ENCODE measurements around the gene CELF1. TPM values are rescaled to one million over a fixed set of nuclear protein-coding genes. Genes with fewer than 3 reads are reported as not detected.
"Not testable (repeated sequence)": the region's sequence is repeated elsewhere in the genome, so short reads cannot be mapped to it uniquely, and the experiment has no call there.

Gene CELF1
- total RNA-seq, 2 experiments from 2014 or later = 132 to 143 TPM

DNA sequence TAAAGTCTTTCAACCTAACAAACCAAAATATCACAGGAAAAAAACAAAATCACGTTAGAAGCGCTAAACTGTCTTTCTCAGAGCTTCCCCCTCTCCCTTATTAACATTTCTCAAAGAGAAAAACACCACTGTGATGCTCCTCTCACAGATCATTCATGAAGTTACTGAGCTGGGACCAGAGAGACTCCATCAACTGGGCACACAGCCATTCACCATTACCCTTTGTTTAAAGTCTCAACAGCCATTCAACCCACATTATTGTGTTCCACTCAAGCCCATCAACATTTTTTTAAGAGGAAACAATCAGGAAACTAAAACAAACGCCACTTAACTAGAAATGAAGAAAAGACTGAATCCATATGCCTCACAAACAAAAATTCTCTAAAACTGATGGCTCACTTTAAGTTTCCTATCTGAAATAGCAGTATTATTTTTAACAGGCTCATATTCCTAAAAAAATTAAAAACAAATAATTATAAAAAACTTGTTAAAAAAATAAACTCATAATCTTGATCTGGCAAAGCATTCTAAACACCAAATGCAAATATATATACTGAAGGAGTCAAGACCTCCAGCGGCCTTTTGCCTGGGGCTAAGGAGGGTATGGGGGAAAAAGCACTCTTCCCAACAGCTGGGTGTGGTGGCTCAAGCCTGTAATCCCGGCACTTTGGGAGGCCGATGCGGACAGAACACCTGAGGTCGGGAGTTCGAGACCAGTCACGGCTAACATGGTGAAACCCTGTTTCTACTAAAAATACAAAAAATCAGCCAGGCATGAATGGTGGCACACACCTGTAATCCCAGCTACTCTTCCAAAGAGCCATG, 14.0 kb downstream of the CELF1 start:
- ChIA-PET POLR2A (interaction anchor here (1.1 to 2.1 kb wide), 3 partner anchors 8 to 27 kb away, joined by 3 to 10 read pairs (median 5); no protein-coding TSS in a partner anchor), CTCF (interaction anchor here (0.6 to 3.6 kb wide), 9 partner anchors 7 to 569 kb away, joined by 4 to 20 read pairs (median 8); no protein-coding TSS in a partner anchor)
- intact Hi-C loops (cut with DNase I, micrococcal nuclease) = no loop called here
- peak overlapping the region; percentile 83 for H3K27ac Mint-ChIP-seq
- no peak for DNase-seq
- H3K36me3 Mint-ChIP-seq (ENCODE audit: low read depth) = peaks cover 36% of the 10 kb centered on the region
- no peak overlapping the region for H3K4me3 Mint-ChIP-seq
- H3K9me3 Mint-ChIP-seq (ENCODE audit: low read depth) = no peaks in the 10 kb centered on the region
- peaks cover 71% of the 10 kb centered on the region for H3K4me1 Mint-ChIP-seq
- no peak for ATAC-seq
- no peaks in the 10 kb centered on the region for H3K27me3 Mint-ChIP-seq

DNA sequence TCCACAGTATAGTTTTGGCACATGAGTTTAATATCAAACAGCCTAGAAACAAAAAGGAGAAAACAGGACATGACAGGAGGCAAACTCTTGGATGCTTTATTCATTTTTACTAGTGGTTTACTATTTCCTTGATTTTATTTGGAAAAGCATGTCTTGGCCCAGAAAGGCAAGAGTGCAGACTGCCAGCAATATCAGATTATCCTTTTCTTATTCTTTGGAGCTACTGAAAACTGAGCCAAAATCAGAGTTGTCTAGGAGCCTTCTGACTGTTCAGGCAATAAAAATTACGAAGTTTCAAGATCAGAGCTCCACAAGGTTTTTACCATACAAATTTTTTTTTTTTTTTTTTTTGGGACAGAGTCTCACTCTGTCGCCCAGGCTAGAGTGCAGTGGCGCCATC, 16.0 kb downstream of the CELF1 start:
- Mint-ChIP-seq H3K4me3 (no peak overlapping the region), H3K27me3 (no peaks in the 10 kb centered on the region), H3K27ac (no peak overlapping the region), H3K36me3 (ENCODE audit: low read depth) (peaks cover 33% of the 10 kb centered on the region), H3K4me1 (peaks cover 67% of the 10 kb centered on the region), H3K9me3 (ENCODE audit: low read depth) (no peaks in the 10 kb centered on the region)
- DNase-seq (no peak), ATAC-seq (no peak)
- ChIA-PET POLR2A (no interaction called here), CTCF (interaction anchor here (0.6 to 3.4 kb wide), 7 partner anchors 8 to 74 kb away, joined by 3 to 15 read pairs (median 7); no protein-coding TSS in a partner anchor)
- intact Hi-C loops (cut with DNase I, micrococcal nuclease) = no loop called here

DNA sequence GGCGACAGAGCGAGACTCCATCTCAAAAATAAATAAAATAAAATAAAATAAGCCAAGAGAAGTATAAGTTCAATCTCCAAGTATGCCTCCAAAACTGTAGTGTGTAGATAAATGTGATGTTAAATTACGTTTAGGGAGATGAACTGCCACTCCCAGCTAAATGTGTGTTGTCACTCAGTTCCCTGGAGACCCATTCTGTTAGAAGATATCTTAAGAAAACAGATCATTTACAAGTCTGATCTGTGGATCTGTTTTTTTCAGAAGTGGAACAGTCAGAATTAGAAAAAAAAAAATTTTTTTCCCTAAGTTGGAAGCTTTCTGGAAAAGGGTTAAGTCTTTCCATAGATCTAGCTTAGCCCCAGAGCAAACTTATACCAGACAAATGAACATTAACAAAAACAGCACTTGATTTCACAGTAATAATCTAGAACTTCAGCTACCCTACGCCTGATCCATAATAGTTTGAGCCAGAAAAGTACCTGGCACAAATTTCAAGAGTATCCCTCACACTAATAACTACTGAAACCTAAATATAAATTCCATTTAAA, 18.2 kb downstream of the CELF1 start:
- Mint-ChIP-seq H3K36me3 (ENCODE audit: low read depth) (peaks cover 25% of the 10 kb centered on the region), H3K4me3 (no peak overlapping the region), H3K4me1 (peaks cover 60% of the 10 kb centered on the region), H3K9me3 (ENCODE audit: low read depth) (no peaks in the 10 kb centered on the region), H3K27ac (peak overlapping the region; percentile 2), H3K27me3 (no peaks in the 10 kb centered on the region)
- no peak for DNase-seq
- intact Hi-C loops (cut with DNase I, micrococcal nuclease) = no loop called here
- ATAC-seq = no peak
- ChIA-PET POLR2A (interaction anchor here (0.6 kb wide), 1 partner anchor 229 kb away, joined by 3 read pairs; no protein-coding TSS in a partner anchor), CTCF (interaction anchor here (0.7 to 1.1 kb wide), 2 partner anchors 9 to 17 kb away, joined by 5 read pairs; no protein-coding TSS in a partner anchor)

DNA sequence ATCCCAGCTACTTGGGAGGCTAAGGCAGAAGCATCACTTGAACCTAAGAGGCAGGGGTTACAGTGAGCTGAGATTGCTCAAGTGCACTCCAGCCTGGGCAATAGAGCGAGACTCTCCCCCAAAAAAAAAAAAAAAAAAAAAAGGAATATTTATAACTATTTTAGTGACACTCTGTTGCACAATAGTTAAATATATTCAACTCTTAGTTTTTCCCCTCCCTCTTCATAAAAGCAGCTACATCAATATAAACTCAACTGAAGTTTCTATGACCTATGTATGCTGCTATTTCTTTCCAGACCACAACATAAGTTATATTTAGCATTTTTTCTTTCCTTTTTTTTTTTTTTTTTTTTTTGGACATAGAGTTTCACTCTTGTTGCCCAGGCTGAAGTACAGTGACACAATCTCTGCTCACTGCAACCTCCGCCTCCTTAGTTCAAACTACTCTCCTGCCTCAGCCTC, 19.2 kb downstream of the CELF1 start:
- no peak for DNase-seq
- no peak overlapping the region for H3K4me3 Mint-ChIP-seq
- H3K4me1 Mint-ChIP-seq = peaks cover 50% of the 10 kb centered on the region
- POLR2A ChIA-PET = no interaction called here
- peaks cover 23% of the 10 kb centered on the region for H3K36me3 Mint-ChIP-seq (ENCODE audit: low read depth)
- H3K9me3 Mint-ChIP-seq (ENCODE audit: low read depth) = no peaks in the 10 kb centered on the region
- H3K27ac Mint-ChIP-seq = no peak overlapping the region
- no peaks in the 10 kb centered on the region for H3K27me3 Mint-ChIP-seq
- ATAC-seq = no peak
- intact Hi-C loops (cut with DNase I, micrococcal nuclease) = no loop called here
- CTCF ChIA-PET = interaction anchor here (0.7 to 1.0 kb wide), 2 partner anchors 9 to 15 kb away, joined by 3 to 4 read pairs; no protein-coding TSS in a partner anchor

DNA sequence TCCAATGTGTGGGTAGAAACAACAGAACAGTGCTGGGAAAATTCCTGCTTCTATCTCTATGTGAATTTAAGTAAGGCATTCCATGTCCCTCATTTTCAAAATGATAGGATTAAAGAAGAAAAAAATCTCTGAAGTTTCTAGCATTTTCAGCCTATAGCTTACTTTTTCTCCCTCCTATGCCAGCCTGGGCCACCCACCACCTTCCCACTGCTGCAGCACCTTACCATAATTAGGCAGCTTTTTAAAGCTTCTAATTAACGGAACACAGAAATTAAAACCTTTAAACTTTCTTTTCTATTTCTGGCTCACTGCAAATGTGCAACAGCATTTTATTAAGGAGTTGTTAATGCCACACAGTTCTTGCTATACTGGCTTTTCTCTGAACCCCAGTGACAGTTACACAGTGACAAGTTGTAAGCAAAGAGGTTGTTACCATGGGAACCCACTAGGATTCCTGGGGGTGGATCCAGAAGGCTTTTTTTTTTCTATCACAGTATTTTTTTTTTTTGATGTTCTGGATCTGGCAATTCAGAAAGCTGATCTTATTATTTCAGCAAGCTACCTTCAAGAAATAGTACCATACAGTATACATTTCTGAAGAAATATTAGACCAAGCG, 20.2 kb downstream of the CELF1 start:
- no peaks in the 10 kb centered on the region for H3K27me3 Mint-ChIP-seq
- no peak for DNase-seq
- H3K4me1 Mint-ChIP-seq = peaks cover 51% of the 10 kb centered on the region
- ATAC-seq = no peak
- H3K27ac Mint-ChIP-seq = no peak overlapping the region
- H3K36me3 Mint-ChIP-seq (ENCODE audit: low read depth) = peaks cover 22% of the 10 kb centered on the region
- H3K4me3 Mint-ChIP-seq = no peak overlapping the region
- POLR2A ChIA-PET = interaction anchor here (0.5 kb wide), 1 partner anchor 22 kb away, joined by 8 read pairs; no protein-coding TSS in a partner anchor
- CTCF ChIA-PET = interaction anchor here (0.6 to 2.7 kb wide), 6 partner anchors 8 to 19 kb away, joined by 3 to 17 read pairs (median 4); no protein-coding TSS in a partner anchor
- intact Hi-C loops (cut with DNase I, micrococcal nuclease) = no loop called here
- H3K9me3 Mint-ChIP-seq (ENCODE audit: low read depth) = no peaks in the 10 kb centered on the region

DNA sequence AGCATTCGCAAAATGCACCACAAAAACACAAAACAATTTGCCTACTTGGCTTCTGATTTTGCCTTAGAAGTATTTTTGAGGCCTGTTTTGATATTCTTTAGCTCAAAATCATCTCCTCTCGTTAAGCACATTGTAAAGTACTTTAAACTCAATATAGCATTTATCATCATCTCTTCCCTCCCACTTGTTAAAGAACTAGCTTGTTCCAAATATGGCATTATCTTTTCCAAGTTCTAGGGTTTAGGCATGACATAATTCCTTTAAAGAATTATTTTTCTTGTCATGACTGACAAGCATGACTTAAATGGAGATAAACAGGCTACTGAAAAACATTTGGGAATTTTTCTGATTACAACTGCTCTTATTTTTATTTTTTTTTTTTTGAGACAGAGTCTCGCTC, 21.3 kb downstream of the CELF1 start:
- CTCF ChIA-PET = interaction anchor here (0.8 to 2.7 kb wide), 4 partner anchors 9 to 22 kb away, joined by 3 to 17 read pairs (median 3); no protein-coding TSS in a partner anchor
- H3K36me3 Mint-ChIP-seq (ENCODE audit: low read depth) = peaks cover 19% of the 10 kb centered on the region
- H3K27me3 Mint-ChIP-seq = no peaks in the 10 kb centered on the region
- no peak for DNase-seq
- H3K4me1 Mint-ChIP-seq = peaks cover 51% of the 10 kb centered on the region
- H3K27ac Mint-ChIP-seq = no peak overlapping the region
- ATAC-seq = no peak
- intact Hi-C loops (cut with DNase I, micrococcal nuclease) = no loop called here
- H3K9me3 Mint-ChIP-seq (ENCODE audit: low read depth) = no peaks in the 10 kb centered on the region
- H3K4me3 Mint-ChIP-seq = no peak overlapping the region
- POLR2A ChIA-PET = interaction anchor here (1.2 to 1.9 kb wide), 2 partner anchors 8 to 16 kb away, joined by 3 to 5 read pairs; no protein-coding TSS in a partner anchor

DNA sequence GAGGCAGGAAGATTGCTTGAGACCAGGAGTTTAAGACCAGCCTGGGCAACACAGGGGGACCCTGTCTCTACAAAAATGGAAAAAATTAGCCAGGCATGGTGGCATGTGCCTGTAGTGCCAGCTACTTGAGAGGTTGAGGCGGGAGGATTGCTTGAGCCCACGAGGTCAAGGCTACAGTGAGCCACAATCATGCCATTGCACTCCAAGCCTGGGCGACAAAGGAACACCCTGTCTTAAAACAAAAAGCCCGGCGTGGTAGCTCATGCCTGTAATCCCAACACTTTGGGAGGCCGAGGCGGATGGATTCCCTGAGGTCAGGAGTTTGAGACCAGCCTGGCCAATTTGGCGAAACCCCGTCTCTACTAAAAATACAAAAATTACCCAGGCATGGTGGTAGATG, 22.2 kb downstream of the CELF1 start:
- ChIA-PET CTCF (interaction anchor here (2.7 kb wide), 1 partner anchor 10 kb away, joined by 17 read pairs; no protein-coding TSS in a partner anchor), POLR2A (interaction anchor here (1.9 kb wide), 1 partner anchor 9 kb away, joined by 5 read pairs; no protein-coding TSS in a partner anchor)
- intact Hi-C loops (cut with DNase I, micrococcal nuclease); H3K9me3 Mint-ChIP-seq (ENCODE audit: low read depth); H3K27me3 Mint-ChIP-seq; DNase-seq; H3K4me3 Mint-ChIP-seq; ATAC-seq: not testable (repeated sequence)
- Mint-ChIP-seq H3K27ac (peak overlapping the region; percentile 64), H3K36me3 (ENCODE audit: low read depth) (peaks cover 18% of the 10 kb centered on the region), H3K4me1 (peaks cover 56% of the 10 kb centered on the region)

DNA sequence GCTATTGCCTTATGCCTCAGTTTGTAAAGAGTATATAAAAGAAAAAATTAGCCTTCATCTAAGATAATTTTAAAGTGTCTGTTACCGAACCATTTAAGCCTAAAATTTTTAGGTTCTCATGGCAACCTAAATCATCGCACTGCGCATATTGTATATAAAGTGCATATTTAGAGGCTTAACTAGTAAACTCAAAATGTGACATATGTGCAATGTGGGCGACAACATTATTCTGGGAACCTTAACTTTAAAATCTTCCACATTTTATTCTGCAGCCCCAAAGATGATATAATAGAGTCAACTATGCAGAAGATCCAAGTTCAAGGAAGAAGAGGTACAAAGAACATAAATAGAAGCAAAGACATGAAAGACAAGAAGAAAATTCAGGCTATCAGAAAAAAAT, 23.0 kb downstream of the CELF1 start:
- intact Hi-C loops (cut with DNase I, micrococcal nuclease) = no loop called here
- H3K4me1 Mint-ChIP-seq = peaks cover 59% of the 10 kb centered on the region
- DNase-seq (no peak), ATAC-seq (no peak)
- no peak overlapping the region for H3K4me3 Mint-ChIP-seq
- H3K36me3 Mint-ChIP-seq (ENCODE audit: low read depth) = peaks cover 15% of the 10 kb centered on the region
- CTCF ChIA-PET = interaction anchor here (0.6 to 2.8 kb wide), 2 partner anchors 9 to 185 kb away, joined by 3 to 15 read pairs; partner anchors contain the start of gene AGBL2
- peak overlapping the region; percentile 64 for H3K27ac Mint-ChIP-seq
- no peaks in the 10 kb centered on the region for H3K9me3 Mint-ChIP-seq (ENCODE audit: low read depth)
- POLR2A ChIA-PET = no interaction called here
- no peaks in the 10 kb centered on the region for H3K27me3 Mint-ChIP-seq

DNA sequence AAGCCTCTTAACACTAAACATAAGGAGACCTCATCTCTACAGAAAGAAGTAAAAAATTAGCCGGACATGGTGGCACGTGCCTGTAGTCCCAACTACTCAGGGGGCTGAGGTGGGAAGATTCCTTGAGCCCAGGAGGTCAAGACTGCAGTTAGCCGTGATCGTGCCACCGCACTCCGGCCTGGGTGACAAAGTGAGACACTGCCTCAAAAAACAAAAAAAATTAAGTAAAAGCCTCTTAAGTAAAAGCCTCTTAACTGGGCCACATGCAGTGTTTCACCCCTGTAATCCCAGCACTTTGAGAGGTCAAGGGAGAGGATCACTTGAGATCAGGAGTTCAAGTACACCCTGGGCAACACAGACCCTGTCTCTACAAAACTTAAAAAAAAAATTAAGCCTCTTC, 25.7 kb downstream of the CELF1 start:
- ATAC-seq (no peak), DNase-seq (no peak)
- peaks cover 13% of the 10 kb centered on the region for H3K36me3 Mint-ChIP-seq (ENCODE audit: low read depth)
- H3K4me1 Mint-ChIP-seq = peaks cover 70% of the 10 kb centered on the region
- intact Hi-C loops (cut with DNase I, micrococcal nuclease) = no loop called here
- H3K4me3 Mint-ChIP-seq = no peak overlapping the region
- ChIA-PET CTCF (interaction anchor here (0.6 kb wide), 1 partner anchor 592 kb away, joined by 3 read pairs; no protein-coding TSS in a partner anchor), POLR2A (no interaction called here)
- H3K27ac Mint-ChIP-seq = no peak overlapping the region
- no peaks in the 10 kb centered on the region for H3K9me3 Mint-ChIP-seq (ENCODE audit: low read depth)
- H3K27me3 Mint-ChIP-seq = no peaks in the 10 kb centered on the region

DNA sequence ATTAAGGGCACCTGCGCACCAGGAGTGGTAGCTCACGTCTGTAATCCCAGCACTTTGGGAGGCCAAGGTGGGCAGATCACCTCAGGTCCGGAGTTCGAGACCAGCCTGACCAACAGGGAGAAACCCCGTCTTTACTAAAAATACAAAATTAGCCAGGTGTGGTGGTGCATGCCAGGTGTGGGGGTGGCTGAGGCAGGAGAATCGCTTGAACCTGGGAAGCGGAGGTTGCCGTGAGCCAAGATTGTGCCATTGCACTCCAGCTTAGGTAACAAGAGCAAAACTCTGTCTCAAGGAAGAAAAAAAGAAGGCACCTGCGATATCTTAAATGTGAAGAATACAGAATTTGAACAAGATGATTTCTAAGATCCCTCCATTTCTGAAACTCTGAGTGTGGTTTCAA, 26.9 kb downstream of the CELF1 start:
- H3K9me3 Mint-ChIP-seq (ENCODE audit: low read depth); POLR2A ChIA-PET; intact Hi-C loops (cut with DNase I, micrococcal nuclease); H3K27me3 Mint-ChIP-seq; ATAC-seq; H3K4me3 Mint-ChIP-seq; DNase-seq: not testable (repeated sequence)
- Mint-ChIP-seq H3K27ac (peak overlapping the region; percentile 61), H3K4me1 (peaks cover 65% of the 10 kb centered on the region), H3K36me3 (ENCODE audit: low read depth) (peaks cover 13% of the 10 kb centered on the region)
- CTCF ChIA-PET = interaction anchor here (1.6 kb wide), 1 partner anchor 9 kb away, joined by 5 read pairs; no protein-coding TSS in a partner anchor

Data from activated CD4-positive, alpha-beta T cell treated with anti-CD3 and anti-CD28 coated beads for 36 hours (primary cell).